Measurements from ENCODE around the gene C13orf46.

- no peak for TF ChIP-seq POLR2AphosphoS5 (IDR thresholded peaks at IDR 0.05)
- TF ChIP-seq CTCF (IDR thresholded peaks at IDR 0.05) = no peak
- no peak for TF ChIP-seq POLR2A (IDR thresholded peaks at IDR 0.05)
Observed at GRCh38 chr13:114011226-114011625, 37.4 kb upstream of the C13orf46 start.
